ENCODE data around the gene QSOX2. TPM values are rescaled to one million over a fixed set of nuclear protein-coding genes. Genes with fewer than 3 reads are reported as not detected.

QSOX2 gene
- total RNA-seq, 4 donors from 2014 or later = 3.4 to 7.2 (median 5.2) TPM

GRCh38 chr9:136264441-136265405 lies 19.1 kb upstream of the QSOX2 start:
- H3K9me3 ChIP-seq = no peaks in the 10 kb centered on the region
- no peak for ATAC-seq
- H3K36me3 ChIP-seq = no peaks in the 10 kb centered on the region
- no peak for TF ChIP-seq POLR2AphosphoS5 (IDR thresholded peaks at IDR 0.05)
- no peak for TF ChIP-seq EP300 (IDR thresholded peaks at IDR 0.05)
- TF ChIP-seq, protein P1, sequence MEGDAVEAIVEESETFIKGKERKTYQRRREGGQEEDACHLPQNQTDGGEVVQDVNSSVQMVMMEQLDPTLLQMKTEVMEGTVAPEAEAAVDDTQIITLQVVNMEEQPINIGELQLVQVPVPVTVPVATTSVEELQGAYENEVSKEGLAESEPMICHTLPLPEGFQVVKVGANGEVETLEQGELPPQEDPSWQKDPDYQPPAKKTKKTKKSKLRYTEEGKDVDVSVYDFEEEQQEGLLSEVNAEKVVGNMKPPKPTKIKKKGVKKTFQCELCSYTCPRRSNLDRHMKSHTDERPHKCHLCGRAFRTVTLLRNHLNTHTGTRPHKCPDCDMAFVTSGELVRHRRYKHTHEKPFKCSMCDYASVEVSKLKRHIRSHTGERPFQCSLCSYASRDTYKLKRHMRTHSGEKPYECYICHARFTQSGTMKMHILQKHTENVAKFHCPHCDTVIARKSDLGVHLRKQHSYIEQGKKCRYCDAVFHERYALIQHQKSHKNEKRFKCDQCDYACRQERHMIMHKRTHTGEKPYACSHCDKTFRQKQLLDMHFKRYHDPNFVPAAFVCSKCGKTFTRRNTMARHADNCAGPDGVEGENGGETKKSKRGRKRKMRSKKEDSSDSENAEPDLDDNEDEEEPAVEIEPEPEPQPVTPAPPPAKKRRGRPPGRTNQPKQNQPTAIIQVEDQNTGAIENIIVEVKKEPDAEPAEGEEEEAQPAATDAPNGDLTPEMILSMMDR (IDR thresholded peaks at IDR 0.05) = no peak
- no peak for TF ChIP-seq POLR2A (IDR thresholded peaks at IDR 0.05)
- WGBS, 2 donors (ENCODE audit: low coverage in 1 of 2) = 69% methylated on average over 10 of the region's 24 CpGs; no CpG with 5 or more reads in 1 of the 2 donors
- H3K4me1 ChIP-seq = peaks cover 0 to 18% (median 0%) of the 10 kb centered on the region in 3 donors
- no peak overlapping the region for H3K27ac ChIP-seq
- H3K27me3 ChIP-seq = peaks cover 6% of the 10 kb centered on the region
- H3K4me3 ChIP-seq = no peak overlapping the region

- 40 to 97% methylated on average over 1 to 6 of the region's 19 CpGs for WGBS, 2 donors (ENCODE audit: low coverage in 1 of 2)
- Histone ChIP-seq H3K27me3 (peaks cover 3% of the 10 kb centered on the region), H3K4me3 (no peak overlapping the region), H3K4me1 (peaks cover 0 to 18% (median 0%) of the 10 kb centered on the region in 3 donors), H3K27ac (no peak overlapping the region), H3K9me3 (no peaks in the 10 kb centered on the region), H3K36me3 (no peaks in the 10 kb centered on the region)
- no peak for ATAC-seq
- TF ChIP-seq POLR2A (IDR thresholded peaks at IDR 0.05) = no peak
- no peak for TF ChIP-seq POLR2AphosphoS5 (IDR thresholded peaks at IDR 0.05)
- TF ChIP-seq EP300 (IDR thresholded peaks at IDR 0.05) = no peak
- TF ChIP-seq, protein P1 (IDR thresholded peaks at IDR 0.05) = no peak
Measured at GRCh38 chr9:136264031-136264430, 18.4 kb upstream of the QSOX2 start.

DNA sequence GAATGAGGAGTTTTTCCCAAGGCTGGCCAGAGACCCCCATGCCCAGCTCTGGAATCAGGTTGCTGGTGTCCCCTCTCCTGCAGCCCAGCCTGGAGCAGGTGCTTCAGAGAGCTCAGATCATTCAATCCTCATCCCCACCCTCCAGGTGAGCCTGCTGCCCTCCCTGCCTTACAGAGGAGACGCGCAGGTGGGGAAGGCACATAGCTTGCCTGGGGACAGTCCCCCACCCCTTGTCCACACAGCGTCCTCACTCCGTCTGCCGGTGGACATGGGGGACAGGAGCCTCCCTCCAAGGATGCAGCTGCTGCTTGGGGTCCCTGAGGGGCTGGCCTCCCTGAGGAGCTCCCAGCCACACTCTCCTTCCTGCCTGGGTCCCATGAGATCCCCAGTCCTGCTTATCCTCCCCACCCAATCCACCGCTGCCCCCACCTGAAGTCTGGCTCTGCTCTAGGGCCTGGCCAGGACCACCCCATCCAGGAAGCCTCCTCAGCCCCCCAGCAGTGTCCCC lies 17.1 kb upstream of the QSOX2 start:
- WGBS, 2 donors (ENCODE audit: low coverage in 1 of 2) = 100% methylated on average over 1 of the region's 6 CpGs; no CpG with 5 or more reads in 1 of the 2 donors
- Histone ChIP-seq H3K4me1 (peaks cover 0 to 10% (median 0%) of the 10 kb centered on the region in 3 donors), H3K9me3 (no peaks in the 10 kb centered on the region), H3K36me3 (no peaks in the 10 kb centered on the region), H3K4me3 (no peak overlapping the region), H3K27me3 (peaks cover 12% of the 10 kb centered on the region), H3K27ac (no peak overlapping the region)
- TF ChIP-seq POLR2A (IDR thresholded peaks at IDR 0.05) (no peak), POLR2AphosphoS5 (IDR thresholded peaks at IDR 0.05) (no peak), EP300 (IDR thresholded peaks at IDR 0.05) (no peak)
- TF ChIP-seq, protein P1 (IDR thresholded peaks at IDR 0.05) = no peak
- no peak for ATAC-seq

DNA sequence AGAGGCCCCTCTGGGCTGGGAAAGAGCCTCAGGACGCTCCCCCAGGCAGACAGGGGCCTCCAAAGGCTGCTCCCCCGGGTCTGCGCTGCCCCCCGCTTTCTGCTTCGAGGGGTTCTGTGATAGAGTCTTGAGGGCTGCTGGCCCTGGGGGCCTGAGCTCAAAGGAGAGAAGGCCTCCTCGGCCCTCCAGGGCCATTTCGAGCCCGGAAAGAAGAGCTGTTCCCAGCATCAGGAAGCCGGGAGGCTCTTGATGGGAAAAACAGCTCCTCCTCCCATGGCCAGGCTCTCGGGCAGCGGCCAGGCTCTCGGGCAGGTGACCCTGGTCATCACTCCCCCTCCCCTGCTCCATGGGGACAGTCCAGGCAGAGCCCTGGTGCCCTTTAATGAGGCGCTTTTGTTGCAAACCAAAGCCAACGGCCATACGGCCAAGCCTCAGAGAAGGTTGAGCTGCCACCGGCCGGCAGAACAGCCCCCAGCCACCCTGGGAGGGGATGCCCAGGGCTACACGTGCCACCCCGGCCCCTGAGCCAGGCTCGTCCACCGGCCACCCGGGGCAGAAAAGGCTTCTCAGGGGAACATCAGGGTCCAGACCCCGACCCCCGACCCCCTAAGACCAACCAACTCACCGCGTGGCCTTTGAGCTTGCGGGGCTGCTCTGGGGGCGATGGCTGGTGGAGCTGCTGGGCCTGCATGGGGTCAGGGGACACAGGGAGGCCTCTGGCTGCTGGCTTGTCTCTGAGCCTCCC lies 16.2 kb upstream of the QSOX2 start:
- H3K27ac ChIP-seq = no peak overlapping the region
- no peaks in the 10 kb centered on the region for H3K36me3 ChIP-seq
- no peak overlapping the region for H3K4me3 ChIP-seq
- H3K27me3 ChIP-seq = peaks cover 16% of the 10 kb centered on the region
- no peak for ATAC-seq
- H3K9me3 ChIP-seq = no peaks in the 10 kb centered on the region
- peaks cover 0 to 1% (median 0%) of the 10 kb centered on the region in 3 donors for H3K4me1 ChIP-seq
- TF ChIP-seq, protein P1 (IDR thresholded peaks at IDR 0.05) = no peak
- TF ChIP-seq EP300 (IDR thresholded peaks at IDR 0.05) = no peak
- TF ChIP-seq POLR2AphosphoS5 (IDR thresholded peaks at IDR 0.05) = no peak
- TF ChIP-seq POLR2A (IDR thresholded peaks at IDR 0.05) = no peak
- WGBS, 2 donors (ENCODE audit: low coverage in 1 of 2) = 53% methylated on average over 3 of the region's 28 CpGs; no CpG with 5 or more reads in 1 of the 2 donors
